Transverse colon (tissue), 4 donors: ENCODE data around the gene AGBL4.

ENCODE experiments used
- CTCF ChIP-seq, 5 experiments: fragments of 200-600 bp in 3 of 5; fragments of 450-650 bp in 2 of 5; sonication (generic) in 3 of 5; IDR thresholded peaks; 1 replicate in 2 of 5; 2 replicates in 3 of 5; pipeline ENCODE4 v1.5.1; 2016 to 2017; ENCODE audit warnings: antibody characterized with exemption in 5 of 5, inconsistent platforms in 3 of 5, mild to moderate bottlenecking in 2 of 5, moderate library complexity in 1 of 5
- EP300 ChIP-seq: sonication (generic); formaldehyde crosslinking; IDR thresholded peaks from one replicate; pipeline ENCODE4 v1.6.1; 2017; ENCODE audit warnings: antibody characterized with exemption, low read depth
- POLR2A ChIP-seq: fragments of 450-650 bp; IDR thresholded peaks from one replicate; pipeline ENCODE4 v1.6.1; 2016; ENCODE audit warnings: antibody characterized with exemption, mild to moderate bottlenecking, moderate library complexity
- POLR2AphosphoS5 ChIP-seq, 3 donors: sonication (generic); formaldehyde crosslinking; IDR thresholded peaks; one replicate each; pipeline ENCODE4 v1.6.1; 2016; ENCODE audit warnings: antibody characterized with exemption in 3 of 3

GRCh38 chr1:48823168-48823567, 1200.6 kb downstream of the AGBL4 start:
- TF ChIP-seq CTCF (IDR thresholded peaks at IDR 0.05): no peak
- TF ChIP-seq POLR2A: no peak
- no peak for TF ChIP-seq POLR2AphosphoS5 (IDR thresholded peaks at IDR 0.05)
- TF ChIP-seq EP300: no peak
